ENCODE results near the gene ABR. TPM values are rescaled to one million over a fixed set of nuclear protein-coding genes. Genes with fewer than 3 reads are reported as not detected.

The ABR gene
- total RNA-seq, 1 donor from 2014 or later = 70.9 TPM

- Histone ChIP-seq H3K27me3 (ENCODE audit: insufficient read depth, low read length) (no peaks in the 10 kb centered on the region), H3K9ac (ENCODE audit: low read length) (no peak overlapping the region), H3K4me3 (ENCODE audit: insufficient read depth, low read depth, low read length) (no peak overlapping the region), H2AFZ (ENCODE audit: low read depth, low read length) (no peak overlapping the region), H3K9me3 (ENCODE audit: insufficient read depth, low read depth, low read length) (no peaks in the 10 kb centered on the region), H3K36me3 (ENCODE audit: insufficient read depth, low read length) (no peaks in the 10 kb centered on the region), H3K79me2 (ENCODE audit: insufficient read depth, low read length) (no peaks in the 10 kb centered on the region), H3K27ac (ENCODE audit: low read depth, low read length) (no peak overlapping the region), H3K4me1 (ENCODE audit: insufficient read depth, low read length) (peaks cover 8% of the 10 kb centered on the region), H4K20me1 (ENCODE audit: insufficient read depth, low read length) (no peaks in the 10 kb centered on the region), H3K4me2 (ENCODE audit: low read length) (peak overlapping the region; percentile 38)
- H3K9me3 Mint-ChIP-seq (ENCODE audit: unreplicated experiment) = no peaks in the 10 kb centered on the region
- no peak for DNase-seq (ENCODE audit: low read depth)
- H3K36me3 Mint-ChIP-seq (ENCODE audit: low read depth, unreplicated experiment) = no peaks in the 10 kb centered on the region
- peaks cover 12% of the 10 kb centered on the region for H3K27me3 Mint-ChIP-seq (ENCODE audit: low read depth, unreplicated experiment)
- FAIRE-seq = no peak
- no peak for TF ChIP-seq EZH2 (IDR thresholded peaks at IDR 0.05; ENCODE audit: insufficient read depth, low read length)
- no peak for TF ChIP-seq CTCF (IDR thresholded peaks at IDR 0.05; ENCODE audit: insufficient read depth, low read depth, low read length)
- H3K4me1 Mint-ChIP-seq (ENCODE audit: low read depth, unreplicated experiment) = peaks cover 5% of the 10 kb centered on the region
- H3K4me3 Mint-ChIP-seq (ENCODE audit: unreplicated experiment) = no peak overlapping the region
- H3K27ac Mint-ChIP-seq (ENCODE audit: unreplicated experiment) = peak overlapping the region; percentile 24
These were observed 17.6 kb upstream of the ABR start for GRCh38 chr17:1197379-1197778.

GRCh38 chr17:1196946-1197345 lies 17.2 kb upstream of the ABR start:
- peaks cover 10% of the 10 kb centered on the region for H3K27me3 Mint-ChIP-seq (ENCODE audit: low read depth, unreplicated experiment)
- no peaks in the 10 kb centered on the region for H3K36me3 Mint-ChIP-seq (ENCODE audit: low read depth, unreplicated experiment)
- no peak overlapping the region for H3K4me3 Mint-ChIP-seq (ENCODE audit: unreplicated experiment)
- H3K9me3 Mint-ChIP-seq (ENCODE audit: unreplicated experiment) = no peaks in the 10 kb centered on the region
- Histone ChIP-seq H3K27me3 (ENCODE audit: insufficient read depth, low read length) (no peaks in the 10 kb centered on the region), H4K20me1 (ENCODE audit: insufficient read depth, low read length) (no peaks in the 10 kb centered on the region), H3K27ac (ENCODE audit: low read depth, low read length) (no peak overlapping the region), H3K9me3 (ENCODE audit: insufficient read depth, low read depth, low read length) (no peaks in the 10 kb centered on the region), H3K4me2 (ENCODE audit: low read length) (no peak overlapping the region), H3K9ac (ENCODE audit: low read length) (no peak overlapping the region), H2AFZ (ENCODE audit: low read depth, low read length) (no peak overlapping the region), H3K36me3 (ENCODE audit: insufficient read depth, low read length) (no peaks in the 10 kb centered on the region), H3K4me3 (ENCODE audit: insufficient read depth, low read depth, low read length) (no peak overlapping the region), H3K4me1 (ENCODE audit: insufficient read depth, low read length) (peaks cover 8% of the 10 kb centered on the region), H3K79me2 (ENCODE audit: insufficient read depth, low read length) (no peaks in the 10 kb centered on the region)
- no peak for DNase-seq (ENCODE audit: low read depth)
- H3K4me1 Mint-ChIP-seq (ENCODE audit: low read depth, unreplicated experiment) = peaks cover 5% of the 10 kb centered on the region
- peak overlapping the region; percentile 24 for H3K27ac Mint-ChIP-seq (ENCODE audit: unreplicated experiment)
- TF ChIP-seq EZH2 (IDR thresholded peaks at IDR 0.05; ENCODE audit: insufficient read depth, low read length) (no peak), CTCF (IDR thresholded peaks at IDR 0.05; ENCODE audit: insufficient read depth, low read depth, low read length) (no peak)
- no peak for FAIRE-seq

- peaks cover 11% of the 10 kb centered on the region for H3K4me1 Mint-ChIP-seq (ENCODE audit: low read depth, unreplicated experiment)
- H3K27me3 ChIP-seq (ENCODE audit: insufficient read depth, low read length) = peaks cover 12% of the 10 kb centered on the region
- no peak overlapping the region for H3K27ac ChIP-seq (ENCODE audit: low read depth, low read length)
- H3K9ac ChIP-seq (ENCODE audit: low read length) = no peak overlapping the region
- H4K20me1 ChIP-seq (ENCODE audit: insufficient read depth, low read length) = no peaks in the 10 kb centered on the region
- no peaks in the 10 kb centered on the region for H3K9me3 Mint-ChIP-seq (ENCODE audit: unreplicated experiment)
- H3K27me3 Mint-ChIP-seq (ENCODE audit: low read depth, unreplicated experiment) = peaks cover 17% of the 10 kb centered on the region
- H3K4me3 Mint-ChIP-seq (ENCODE audit: unreplicated experiment) = no peak overlapping the region
- H3K79me2 ChIP-seq (ENCODE audit: insufficient read depth, low read length) = no peaks in the 10 kb centered on the region
- no peak overlapping the region for H2AFZ ChIP-seq (ENCODE audit: low read depth, low read length)
- no peak for DNase-seq (ENCODE audit: low read depth)
- H3K27ac Mint-ChIP-seq (ENCODE audit: unreplicated experiment) = peak overlapping the region; percentile 26
- TF ChIP-seq EZH2 (IDR thresholded peaks at IDR 0.05; ENCODE audit: insufficient read depth, low read length) = no peak
- no peak for TF ChIP-seq CTCF (IDR thresholded peaks at IDR 0.05; ENCODE audit: insufficient read depth, low read depth, low read length)
- H3K4me2 ChIP-seq (ENCODE audit: low read length) = no peak overlapping the region
- FAIRE-seq = no peak
- peaks cover 15% of the 10 kb centered on the region for H3K4me1 ChIP-seq (ENCODE audit: insufficient read depth, low read length)
- H3K36me3 Mint-ChIP-seq (ENCODE audit: low read depth, unreplicated experiment) = no peaks in the 10 kb centered on the region
- no peaks in the 10 kb centered on the region for H3K9me3 ChIP-seq (ENCODE audit: insufficient read depth, low read depth, low read length)
- H3K36me3 ChIP-seq (ENCODE audit: insufficient read depth, low read length) = no peaks in the 10 kb centered on the region
- H3K4me3 ChIP-seq (ENCODE audit: insufficient read depth, low read depth, low read length) = no peak overlapping the region
These were observed 13.3 kb upstream of the ABR start for GRCh38 chr17:1192911-1193699.

Data from astrocyte (in vitro differentiated cells and primary cell).